Nephron (organoid): ENCODE measurements around the gene ABTB1.

Experiments used
- H3K27ac Mint-ChIP-seq, 3 experiments: 2 replicates each; pipeline ENCODE4 v1.8.0; 2020; ENCODE audit warnings: mixed read lengths in 3 of 3, mild to moderate bottlenecking in 2 of 3, moderate library complexity in 1 of 3
- H3K27me3 Mint-ChIP-seq: 2 replicates; pipeline ENCODE4 v1.8.0; 2021; ENCODE audit warnings: low read depth, mild to moderate bottlenecking, moderate library complexity, mixed read lengths
- H3K36me3 Mint-ChIP-seq: 2 replicates; pipeline ENCODE4 v1.8.0; 2020; ENCODE audit warnings: low read depth, mixed read lengths
- H3K4me1 Mint-ChIP-seq: 2 replicates; pipeline ENCODE4 v1.8.0; 2020; ENCODE audit warnings: mixed read lengths
- H3K4me3 Mint-ChIP-seq, 3 experiments: 2 replicates each; pipeline ENCODE4 v1.8.0; 2020; ENCODE audit warnings: mild to moderate bottlenecking in 3 of 3, mixed read lengths in 3 of 3, moderate library complexity in 2 of 3
- H3K9me3 Mint-ChIP-seq: 2 replicates; pipeline ENCODE4 v1.8.0; 2020; ENCODE audit warnings: mixed read lengths
- TF ChIP-seq, protein P1 (sequence below), 3 experiments: fragments of 200-600 bp; sonication (generic); IDR thresholded peaks; one replicate each; pipeline ENCODE4 v1.5.0; 2021; ENCODE audit warnings: antibody characterized with exemption in 3 of 3; ENCODE audit not compliant: unreplicated experiment in 3 of 3

ABTB1 gene

GRCh38 chr3:127720985-127721935, 48.5 kb downstream of the ABTB1 start:
- Mint-ChIP-seq H3K4me3 (no peak overlapping the region), H3K36me3 (peaks cover 10% of the 10 kb centered on the region), H3K4me1 (peaks cover 62% of the 10 kb centered on the region), H3K27ac (peak overlapping the region in 1 of 3 experiments; percentile 24), H3K9me3 (peaks cover 7% of the 10 kb centered on the region), H3K27me3 (peaks cover 23% of the 10 kb centered on the region)
- TF ChIP-seq, protein P1, sequence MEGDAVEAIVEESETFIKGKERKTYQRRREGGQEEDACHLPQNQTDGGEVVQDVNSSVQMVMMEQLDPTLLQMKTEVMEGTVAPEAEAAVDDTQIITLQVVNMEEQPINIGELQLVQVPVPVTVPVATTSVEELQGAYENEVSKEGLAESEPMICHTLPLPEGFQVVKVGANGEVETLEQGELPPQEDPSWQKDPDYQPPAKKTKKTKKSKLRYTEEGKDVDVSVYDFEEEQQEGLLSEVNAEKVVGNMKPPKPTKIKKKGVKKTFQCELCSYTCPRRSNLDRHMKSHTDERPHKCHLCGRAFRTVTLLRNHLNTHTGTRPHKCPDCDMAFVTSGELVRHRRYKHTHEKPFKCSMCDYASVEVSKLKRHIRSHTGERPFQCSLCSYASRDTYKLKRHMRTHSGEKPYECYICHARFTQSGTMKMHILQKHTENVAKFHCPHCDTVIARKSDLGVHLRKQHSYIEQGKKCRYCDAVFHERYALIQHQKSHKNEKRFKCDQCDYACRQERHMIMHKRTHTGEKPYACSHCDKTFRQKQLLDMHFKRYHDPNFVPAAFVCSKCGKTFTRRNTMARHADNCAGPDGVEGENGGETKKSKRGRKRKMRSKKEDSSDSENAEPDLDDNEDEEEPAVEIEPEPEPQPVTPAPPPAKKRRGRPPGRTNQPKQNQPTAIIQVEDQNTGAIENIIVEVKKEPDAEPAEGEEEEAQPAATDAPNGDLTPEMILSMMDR (IDR thresholded peaks at IDR 0.05; ENCODE audit: unreplicated experiment in 3 of 3) = no peak

GRCh38 chr3:127722091-127722784, 49.5 kb downstream of the ABTB1 start:
- no peak overlapping the region for H3K4me3 Mint-ChIP-seq
- peaks cover 58% of the 10 kb centered on the region for H3K4me1 Mint-ChIP-seq
- TF ChIP-seq, protein P1 (IDR thresholded peaks at IDR 0.05; ENCODE audit: unreplicated experiment in 3 of 3) = no peak
- H3K36me3 Mint-ChIP-seq = peaks cover 14% of the 10 kb centered on the region
- peaks cover 7% of the 10 kb centered on the region for H3K9me3 Mint-ChIP-seq
- H3K27ac Mint-ChIP-seq = peak overlapping the region in 1 of 3 experiments; percentile 24
- H3K27me3 Mint-ChIP-seq = peaks cover 19% of the 10 kb centered on the region

DNA sequence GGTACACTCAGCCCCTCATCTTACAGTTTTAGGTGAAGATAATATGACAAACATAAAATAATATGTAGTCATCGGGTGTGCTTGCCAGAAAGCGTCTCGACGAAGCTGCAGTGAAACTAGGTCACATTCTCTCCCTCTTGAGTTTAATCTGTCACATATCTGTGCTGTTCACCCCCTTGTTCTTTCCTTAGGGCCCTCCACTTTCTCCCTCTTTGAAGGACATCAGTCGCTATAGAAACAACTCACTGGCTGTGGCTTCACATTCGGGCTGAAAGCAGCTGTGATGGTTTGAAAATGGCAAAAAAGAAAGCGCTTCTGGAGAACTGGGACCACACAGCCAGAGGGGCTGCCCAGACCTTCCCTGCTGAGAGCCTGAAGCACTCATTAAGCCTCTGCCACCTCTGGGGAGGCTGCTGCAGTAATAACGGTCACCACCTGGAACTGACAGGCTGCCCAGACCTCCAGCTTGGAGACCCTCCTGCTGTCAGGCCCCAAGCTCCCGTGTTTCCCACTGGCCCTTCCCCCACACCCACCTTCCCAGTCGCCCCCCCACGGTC, 50.3 kb downstream of the ABTB1 start:
- Mint-ChIP-seq H3K27me3 (peaks cover 15% of the 10 kb centered on the region), H3K27ac (peak overlapping the region; percentile 2 to 23 (median 22)), H3K4me3 (no peak overlapping the region), H3K36me3 (peaks cover 14% of the 10 kb centered on the region), H3K9me3 (peaks cover 7% of the 10 kb centered on the region), H3K4me1 (peaks cover 53% of the 10 kb centered on the region)
- TF ChIP-seq, protein P1 (IDR thresholded peaks at IDR 0.05; ENCODE audit: unreplicated experiment in 3 of 3) = no peak

DNA sequence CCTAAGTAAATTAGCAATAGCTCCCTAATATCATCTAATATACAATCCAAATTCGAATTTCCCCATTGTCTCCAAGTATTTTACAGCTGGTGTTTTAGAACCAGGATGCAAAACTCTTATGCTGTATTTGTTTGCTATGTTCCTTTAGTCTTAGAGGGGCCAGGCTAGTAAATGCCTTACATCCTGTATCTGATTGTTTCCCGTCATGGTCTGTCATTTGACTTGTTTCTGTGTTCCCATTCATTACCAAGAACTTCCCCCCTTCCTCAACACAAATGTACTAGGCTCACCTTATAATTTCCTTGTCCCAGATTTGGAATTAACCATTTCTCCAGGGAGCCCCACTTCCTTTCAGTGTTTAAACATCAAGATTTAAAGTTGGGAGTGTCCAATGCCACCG, 54.1 kb downstream of the ABTB1 start:
- Mint-ChIP-seq H3K36me3 (peaks cover 14% of the 10 kb centered on the region), H3K4me3 (no peak overlapping the region), H3K27me3 (peaks cover 4% of the 10 kb centered on the region), H3K27ac (peak overlapping the region in 1 of 3 experiments; percentile 17), H3K4me1 (peaks cover 44% of the 10 kb centered on the region), H3K9me3 (peaks cover 7% of the 10 kb centered on the region)
- TF ChIP-seq, protein P1 (IDR thresholded peaks at IDR 0.05; ENCODE audit: unreplicated experiment in 3 of 3) = no peak

GRCh38 chr3:127728417-127729015, 55.8 kb downstream of the ABTB1 start:
- H3K27me3 Mint-ChIP-seq = peaks cover 11% of the 10 kb centered on the region
- H3K27ac Mint-ChIP-seq = peak overlapping the region in 1 of 3 experiments; percentile 2
- peaks cover 14% of the 10 kb centered on the region for H3K36me3 Mint-ChIP-seq
- peaks cover 7% of the 10 kb centered on the region for H3K9me3 Mint-ChIP-seq
- TF ChIP-seq, protein P1 (IDR thresholded peaks at IDR 0.05; ENCODE audit: unreplicated experiment in 3 of 3) = no peak
- no peak overlapping the region for H3K4me3 Mint-ChIP-seq
- H3K4me1 Mint-ChIP-seq = peaks cover 42% of the 10 kb centered on the region
